ENCODE data around the gene MYRF. TPM values are rescaled to one million over a fixed set of nuclear protein-coding genes. Genes with fewer than 3 reads are reported as not detected.

The MYRF gene
- total and polyA plus RNA-seq, 2 of the 13 experiments (the other 11 are each of a cell fraction or from before 2014, with no cell fraction given) = 10.2 to 25.9 TPM

DNA sequence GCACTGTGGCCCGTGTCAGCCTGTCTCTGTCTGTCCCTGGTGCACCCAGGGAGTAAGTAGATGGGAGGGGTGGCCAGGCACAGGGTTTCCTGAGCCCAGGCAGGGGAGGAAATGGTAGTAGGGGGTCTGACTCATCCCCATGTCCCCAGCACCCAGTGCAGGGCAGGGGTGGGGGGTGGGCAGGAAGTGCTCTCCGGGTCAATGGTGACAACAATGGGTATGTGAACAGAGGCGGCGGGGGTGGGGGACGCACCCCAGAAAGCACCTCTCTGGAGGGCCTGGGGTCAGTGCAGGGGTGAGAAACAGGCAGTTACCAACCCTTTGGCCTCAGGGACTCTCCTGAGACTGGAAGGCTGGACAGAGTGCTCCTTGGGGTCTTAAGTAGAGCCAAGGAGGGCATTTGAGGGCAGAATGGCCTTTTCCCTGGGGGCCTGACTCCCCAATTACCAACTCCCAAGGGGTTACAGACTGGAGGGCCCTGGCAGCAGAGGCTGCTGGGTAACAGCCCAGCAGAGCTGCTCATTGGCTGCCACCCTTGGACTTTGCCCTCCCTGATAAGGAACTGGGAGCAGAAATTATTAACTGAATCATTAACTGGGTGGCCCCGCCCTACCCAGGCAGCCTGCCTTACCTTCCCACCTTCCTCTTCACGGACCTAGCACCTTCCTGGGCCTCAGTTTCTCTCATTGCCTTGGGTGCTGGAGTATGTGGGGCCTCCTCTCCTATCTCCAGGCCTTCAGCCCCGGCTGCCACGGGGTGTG is 4.2 kb downstream of the MYRF start (continued):
- TF ChIP-seq CCAR2 (optimal IDR thresholded peaks at IDR 0.05; ENCODE audit: low read depth, low read length) (no peak), ZNF143 (CRISPR knock-in tag; IDR thresholded peaks at IDR 0.05) (peak; percentile 90), ZEB1 (IDR thresholded peaks at IDR 0.05; ENCODE audit: insufficient replicate concordance, low read depth) (peak; percentile 8), ZMAT3 (CRISPR knock-in tag; conservative IDR thresholded peaks at IDR 0.05) (peak; percentile 73; the same call in 1 of the 2 replicates), EP300 (IDR thresholded peaks at IDR 0.05; ENCODE audit: low read depth in 2 of 2, low read length in 2 of 2) (peak in 1 of 2 experiments; percentile 53; a peak in 2 of 4 replicates), EP300 (CRISPR knock-in tag; IDR thresholded peaks at IDR 0.05; ENCODE audit: borderline replicate concordance) (peak; percentile 53; the same call in 1 of the 2 replicates), GATA4 (IDR thresholded peaks at IDR 0.05; ENCODE audit: borderline replicate concordance, low read depth) (peak; percentile 76; the same call in 1 of the 2 replicates), CHD4 (IDR thresholded peaks at IDR 0.05; ENCODE audit: borderline replicate concordance, low read length) (peak; percentile 82; the same call in 1 of the 2 replicates), ZNF430 (CRISPR knock-in tag; IDR thresholded peaks at IDR 0.05) (peak; percentile 40; the same call in 1 of the 2 replicates), ZNF256 (CRISPR knock-in tag; conservative IDR thresholded peaks at IDR 0.05) (peak; percentile 21; the same call in 1 of the 2 replicates), GATAD2A (CRISPR knock-in tag; IDR thresholded peaks at IDR 0.05) (peak; percentile 90), KLF16 (CRISPR knock-in tag; IDR thresholded peaks at IDR 0.05) (peak in 1 of 2 experiments; percentile 49; a peak in 1 of 4 replicates), SNAI1 (CRISPR knock-in tag; IDR thresholded peaks at IDR 0.05; ENCODE audit: borderline replicate concordance) (no peak), HNRNPL (IDR thresholded peaks at IDR 0.05; ENCODE audit: low read depth, low read length) (0 out of 2 replicates have a peak, but pooled peaks have one; percentile 49), ZFP36L1 (CRISPR knock-in tag; IDR thresholded peaks at IDR 0.05) (peak; percentile 41), MEIS2 (CRISPR knock-in tag; IDR thresholded peaks at IDR 0.05) (peak; percentile 66; the same call in 1 of the 2 replicates), ZNF891 (CRISPR knock-in tag; IDR thresholded peaks at IDR 0.05) (no peak), SIN3A (IDR thresholded peaks at IDR 0.05; ENCODE audit: borderline replicate concordance, low read depth, low read length) (no peak), ZNF251 (CRISPR knock-in tag; IDR thresholded peaks at IDR 0.05) (no peak), ZSCAN25 (CRISPR knock-in tag; IDR thresholded peaks at IDR 0.05) (peak; percentile 94), NCOA1 (CRISPR knock-in tag; IDR thresholded peaks at IDR 0.05) (peak; percentile 79; the same call in 1 of the 2 replicates), IRX3 (CRISPR knock-in tag; IDR thresholded peaks at IDR 0.05; ENCODE audit: borderline replicate concordance, low read depth) (no peak), IKZF1 (IDR thresholded peaks at IDR 0.05) (no peak), FOXA3 (CRISPR knock-in tag; IDR thresholded peaks at IDR 0.05) (peak; percentile 27; the same call in 1 of the 2 replicates), KDM2A (CRISPR knock-in tag; IDR thresholded peaks at IDR 0.05; ENCODE audit: borderline replicate concordance, low read depth) (peak; percentile 27; the same call in 1 of the 2 replicates), CEBPG (CRISPR knock-in tag; IDR thresholded peaks at IDR 0.05) (peak; percentile 20; the same call in 1 of the 2 replicates)
- TF ChIP-seq, protein P1, sequence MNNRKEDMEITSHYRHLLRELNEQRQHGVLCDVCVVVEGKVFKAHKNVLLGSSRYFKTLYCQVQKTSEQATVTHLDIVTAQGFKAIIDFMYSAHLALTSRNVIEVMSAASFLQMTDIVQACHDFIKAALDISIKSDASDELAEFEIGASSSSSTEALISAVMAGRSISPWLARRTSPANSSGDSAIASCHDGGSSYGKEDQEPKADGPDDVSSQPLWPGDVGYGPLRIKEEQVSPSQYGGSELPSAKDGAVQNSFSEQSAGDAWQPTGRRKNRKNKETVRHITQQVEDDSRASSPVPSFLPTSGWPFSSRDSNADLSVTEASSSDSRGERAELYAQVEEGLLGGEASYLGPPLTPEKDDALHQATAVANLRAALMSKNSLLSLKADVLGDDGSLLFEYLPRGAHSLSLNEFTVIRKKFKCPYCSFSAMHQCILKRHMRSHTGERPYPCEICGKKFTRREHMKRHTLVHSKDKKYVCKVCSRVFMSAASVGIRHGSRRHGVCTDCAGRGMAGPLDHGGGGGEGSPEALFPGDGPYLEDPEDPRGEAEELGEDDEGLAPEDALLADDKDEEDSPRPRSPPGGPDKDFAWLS (CRISPR knock-in tag; IDR thresholded peaks at IDR 0.05; ENCODE audit: borderline replicate concordance) = 0 out of 2 replicates have a peak, but pooled peaks have one; percentile 71
- TF ChIP-seq, protein P2, sequence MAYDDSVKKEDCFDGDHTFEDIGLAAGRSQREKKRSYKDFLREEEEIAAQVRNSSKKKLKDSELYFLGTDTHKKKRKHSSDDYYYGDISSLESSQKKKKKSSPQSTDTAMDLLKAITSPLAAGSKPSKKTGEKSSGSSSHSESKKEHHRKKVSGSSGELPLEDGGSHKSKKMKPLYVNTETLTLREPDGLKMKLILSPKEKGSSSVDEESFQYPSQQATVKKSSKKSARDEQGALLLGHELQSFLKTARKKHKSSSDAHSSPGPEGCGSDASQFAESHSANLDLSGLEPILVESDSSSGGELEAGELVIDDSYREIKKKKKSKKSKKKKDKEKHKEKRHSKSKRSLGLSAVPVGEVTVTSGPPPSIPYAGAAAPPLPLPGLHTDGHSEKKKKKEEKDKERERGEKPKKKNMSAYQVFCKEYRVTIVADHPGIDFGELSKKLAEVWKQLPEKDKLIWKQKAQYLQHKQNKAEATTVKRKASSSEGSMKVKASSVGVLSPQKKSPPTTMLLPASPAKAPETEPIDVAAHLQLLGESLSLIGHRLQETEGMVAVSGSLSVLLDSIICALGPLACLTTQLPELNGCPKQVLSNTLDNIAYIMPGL (CRISPR knock-in tag; IDR thresholded peaks at IDR 0.05; ENCODE audit: borderline replicate concordance in 1 of 2, low read depth in 1 of 2) = no peak

Data from HepG2 (cell line).